Measurements from ENCODE around the gene LSP1. TPM values are rescaled to one million over a fixed set of nuclear protein-coding genes. Genes with fewer than 3 reads are reported as not detected.

The LSP1 gene
- polyA plus RNA-seq, 1 donor from 2014 or later, result not detected

- no peak overlapping the region for H3K27ac ChIP-seq (ENCODE audit: low read length)
- no peaks in the 10 kb centered on the region for H4K20me1 ChIP-seq (ENCODE audit: insufficient read depth)
- no peaks in the 10 kb centered on the region for H3K27me3 ChIP-seq (ENCODE audit: insufficient read depth, low read depth, low read length)
- H2AFZ ChIP-seq (ENCODE audit: low read depth, low read length), result no peak overlapping the region
- no peaks in the 10 kb centered on the region for H3K9me3 ChIP-seq (ENCODE audit: low read length)
- H3K36me3 ChIP-seq (ENCODE audit: insufficient read depth, low read length), result no peaks in the 10 kb centered on the region
- no peak for TF ChIP-seq RAD21 (conservative IDR thresholded peaks at IDR 0.05)
- no peak for TF ChIP-seq EZH2 (IDR thresholded peaks at IDR 0.05; ENCODE audit: borderline replicate concordance, insufficient read depth, low read length, poor library complexity, severe bottlenecking)
- H3K4me3 ChIP-seq (ENCODE audit: low read length), result no peak overlapping the region
- no peaks in the 10 kb centered on the region for H3K79me2 ChIP-seq (replicated peaks; ENCODE audit: insufficient read depth, low read length)
- H3K9me2 ChIP-seq (ENCODE audit: insufficient read depth, low read length), result no peaks in the 10 kb centered on the region
- no peak overlapping the region for H3K4me2 ChIP-seq (ENCODE audit: low read length)
- no peaks in the 10 kb centered on the region for H3F3A ChIP-seq (ENCODE audit: insufficient read depth, low read length, poor library complexity, severe bottlenecking)
- no peak overlapping the region for H3K9ac ChIP-seq (ENCODE audit: low read length)
Observed at GRCh38 chr11:1867381-1867780, 14.5 kb downstream of the LSP1 start.

- TF ChIP-seq, protein P1, sequence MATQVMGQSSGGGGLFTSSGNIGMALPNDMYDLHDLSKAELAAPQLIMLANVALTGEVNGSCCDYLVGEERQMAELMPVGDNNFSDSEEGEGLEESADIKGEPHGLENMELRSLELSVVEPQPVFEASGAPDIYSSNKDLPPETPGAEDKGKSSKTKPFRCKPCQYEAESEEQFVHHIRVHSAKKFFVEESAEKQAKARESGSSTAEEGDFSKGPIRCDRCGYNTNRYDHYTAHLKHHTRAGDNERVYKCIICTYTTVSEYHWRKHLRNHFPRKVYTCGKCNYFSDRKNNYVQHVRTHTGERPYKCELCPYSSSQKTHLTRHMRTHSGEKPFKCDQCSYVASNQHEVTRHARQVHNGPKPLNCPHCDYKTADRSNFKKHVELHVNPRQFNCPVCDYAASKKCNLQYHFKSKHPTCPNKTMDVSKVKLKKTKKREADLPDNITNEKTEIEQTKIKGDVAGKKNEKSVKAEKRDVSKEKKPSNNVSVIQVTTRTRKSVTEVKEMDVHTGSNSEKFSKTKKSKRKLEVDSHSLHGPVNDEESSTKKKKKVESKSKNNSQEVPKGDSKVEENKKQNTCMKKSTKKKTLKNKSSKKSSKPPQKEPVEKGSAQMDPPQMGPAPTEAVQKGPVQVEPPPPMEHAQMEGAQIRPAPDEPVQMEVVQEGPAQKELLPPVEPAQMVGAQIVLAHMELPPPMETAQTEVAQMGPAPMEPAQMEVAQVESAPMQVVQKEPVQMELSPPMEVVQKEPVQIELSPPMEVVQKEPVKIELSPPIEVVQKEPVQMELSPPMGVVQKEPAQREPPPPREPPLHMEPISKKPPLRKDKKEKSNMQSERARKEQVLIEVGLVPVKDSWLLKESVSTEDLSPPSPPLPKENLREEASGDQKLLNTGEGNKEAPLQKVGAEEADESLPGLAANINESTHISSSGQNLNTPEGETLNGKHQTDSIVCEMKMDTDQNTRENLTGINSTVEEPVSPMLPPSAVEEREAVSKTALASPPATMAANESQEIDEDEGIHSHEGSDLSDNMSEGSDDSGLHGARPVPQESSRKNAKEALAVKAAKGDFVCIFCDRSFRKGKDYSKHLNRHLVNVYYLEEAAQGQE (IDR thresholded peaks at IDR 0.05; ENCODE audit: borderline replicate concordance), result no peak
- TF ChIP-seq RAD21 (conservative IDR thresholded peaks at IDR 0.05), result no peak
- no peak for TF ChIP-seq POLR2AphosphoS5 (IDR thresholded peaks at IDR 0.05)
- TF ChIP-seq EZH2 (IDR thresholded peaks at IDR 0.05; ENCODE audit: borderline replicate concordance, insufficient read depth, low read length, poor library complexity, severe bottlenecking), result no peak
- TF ChIP-seq, protein P2, sequence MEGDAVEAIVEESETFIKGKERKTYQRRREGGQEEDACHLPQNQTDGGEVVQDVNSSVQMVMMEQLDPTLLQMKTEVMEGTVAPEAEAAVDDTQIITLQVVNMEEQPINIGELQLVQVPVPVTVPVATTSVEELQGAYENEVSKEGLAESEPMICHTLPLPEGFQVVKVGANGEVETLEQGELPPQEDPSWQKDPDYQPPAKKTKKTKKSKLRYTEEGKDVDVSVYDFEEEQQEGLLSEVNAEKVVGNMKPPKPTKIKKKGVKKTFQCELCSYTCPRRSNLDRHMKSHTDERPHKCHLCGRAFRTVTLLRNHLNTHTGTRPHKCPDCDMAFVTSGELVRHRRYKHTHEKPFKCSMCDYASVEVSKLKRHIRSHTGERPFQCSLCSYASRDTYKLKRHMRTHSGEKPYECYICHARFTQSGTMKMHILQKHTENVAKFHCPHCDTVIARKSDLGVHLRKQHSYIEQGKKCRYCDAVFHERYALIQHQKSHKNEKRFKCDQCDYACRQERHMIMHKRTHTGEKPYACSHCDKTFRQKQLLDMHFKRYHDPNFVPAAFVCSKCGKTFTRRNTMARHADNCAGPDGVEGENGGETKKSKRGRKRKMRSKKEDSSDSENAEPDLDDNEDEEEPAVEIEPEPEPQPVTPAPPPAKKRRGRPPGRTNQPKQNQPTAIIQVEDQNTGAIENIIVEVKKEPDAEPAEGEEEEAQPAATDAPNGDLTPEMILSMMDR (IDR thresholded peaks at IDR 0.05; ENCODE audit: poor library complexity, severe bottlenecking), result no peak
- no peak for TF ChIP-seq EP300 (conservative IDR thresholded peaks at IDR 0.05; ENCODE audit: poor library complexity, severe bottlenecking)
- Histone ChIP-seq H3K4me2 (ENCODE audit: low read length) (no peak overlapping the region), H3K79me2 (replicated peaks; ENCODE audit: insufficient read depth, low read length) (no peaks in the 10 kb centered on the region)
Observed at GRCh38 chr11:1868056-1868635, 15.3 kb downstream of the LSP1 start.

GRCh38 chr11:1868636-1869291, 15.9 kb downstream of the LSP1 start:
- no peak overlapping the region for H3K4me2 ChIP-seq (ENCODE audit: low read length)
- TF ChIP-seq, protein P1 (IDR thresholded peaks at IDR 0.05; ENCODE audit: borderline replicate concordance), result no peak
- TF ChIP-seq RAD21 (conservative IDR thresholded peaks at IDR 0.05) (no peak), SMC3 (conservative IDR thresholded peaks at IDR 0.05; ENCODE audit: poor library complexity) (no peak), EP300 (conservative IDR thresholded peaks at IDR 0.05; ENCODE audit: poor library complexity, severe bottlenecking) (no peak), POLR2AphosphoS5 (IDR thresholded peaks at IDR 0.05) (no peak), TAF1 (IDR thresholded peaks at IDR 0.05; ENCODE audit: low read depth) (no peak), MXI1 (conservative IDR thresholded peaks at IDR 0.05; ENCODE audit: poor library complexity, severe bottlenecking) (no peak)
- TF ChIP-seq, protein P2 (IDR thresholded peaks at IDR 0.05; ENCODE audit: poor library complexity, severe bottlenecking), result no peak

More at GRCh38 chr11:1868056-1868635, 15.3 kb downstream of the LSP1 start:
- Histone ChIP-seq H3K4me3 (ENCODE audit: low read length) (no peak overlapping the region), H3K36me3 (ENCODE audit: insufficient read depth, low read length) (no peaks in the 10 kb centered on the region), H3K27ac (ENCODE audit: low read length) (no peak overlapping the region), H3K9ac (ENCODE audit: low read length) (no peak overlapping the region), H2AFZ (ENCODE audit: low read depth, low read length) (no peak overlapping the region), H3K9me3 (ENCODE audit: low read length) (no peaks in the 10 kb centered on the region), H4K20me1 (ENCODE audit: insufficient read depth) (no peaks in the 10 kb centered on the region), H3K9me2 (ENCODE audit: insufficient read depth, low read length) (no peaks in the 10 kb centered on the region), H3K27me3 (ENCODE audit: insufficient read depth, low read depth, low read length) (no peaks in the 10 kb centered on the region), H3F3A (ENCODE audit: insufficient read depth, low read length, poor library complexity, severe bottlenecking) (no peaks in the 10 kb centered on the region)

More at GRCh38 chr11:1868636-1869291, 15.9 kb downstream of the LSP1 start:
- no peaks in the 10 kb centered on the region for H4K20me1 ChIP-seq (ENCODE audit: insufficient read depth)
- no peaks in the 10 kb centered on the region for H3F3A ChIP-seq (ENCODE audit: insufficient read depth, low read length, poor library complexity, severe bottlenecking)
- no peak overlapping the region for H2AFZ ChIP-seq (ENCODE audit: low read depth, low read length)
- H3K36me3 ChIP-seq (ENCODE audit: insufficient read depth, low read length), result no peaks in the 10 kb centered on the region
- H3K4me3 ChIP-seq (ENCODE audit: low read length), result no peak overlapping the region
- H3K27ac ChIP-seq (ENCODE audit: low read length), result no peak overlapping the region
- H3K79me2 ChIP-seq (replicated peaks; ENCODE audit: insufficient read depth, low read length), result no peaks in the 10 kb centered on the region
- no peaks in the 10 kb centered on the region for H3K9me3 ChIP-seq (ENCODE audit: low read length)
- H3K9me2 ChIP-seq (ENCODE audit: insufficient read depth, low read length), result no peaks in the 10 kb centered on the region
- no peaks in the 10 kb centered on the region for H3K27me3 ChIP-seq (ENCODE audit: insufficient read depth, low read depth, low read length)
- H3K9ac ChIP-seq (ENCODE audit: low read length), result no peak overlapping the region

All from neural cell (in vitro differentiated cells).